Measurements from ENCODE around the gene PRKCA.

PRKCA gene

GRCh38 chr17:66491213-66491612 is 188.8 kb downstream of the PRKCA start:
- Histone ChIP-seq H3K9me3 (replicated peaks; ENCODE audit: low read length) (no peaks in the 10 kb centered on the region), H3K4me2 (ENCODE audit: low read length) (no peak overlapping the region), H3K4me3 (ENCODE audit: low read length) (no peak overlapping the region), H3K4me1 (ENCODE audit: control insufficient read depth, insufficient read depth, low read length) (peaks cover 35% of the 10 kb centered on the region), H3K27me3 (ENCODE audit: control insufficient read depth, insufficient read depth, low read length) (no peaks in the 10 kb centered on the region), H3K36me3 (ENCODE audit: insufficient read depth, low read length) (no peaks in the 10 kb centered on the region), H3K9ac (ENCODE audit: low read depth, low read length) (no peak overlapping the region)

DNA sequence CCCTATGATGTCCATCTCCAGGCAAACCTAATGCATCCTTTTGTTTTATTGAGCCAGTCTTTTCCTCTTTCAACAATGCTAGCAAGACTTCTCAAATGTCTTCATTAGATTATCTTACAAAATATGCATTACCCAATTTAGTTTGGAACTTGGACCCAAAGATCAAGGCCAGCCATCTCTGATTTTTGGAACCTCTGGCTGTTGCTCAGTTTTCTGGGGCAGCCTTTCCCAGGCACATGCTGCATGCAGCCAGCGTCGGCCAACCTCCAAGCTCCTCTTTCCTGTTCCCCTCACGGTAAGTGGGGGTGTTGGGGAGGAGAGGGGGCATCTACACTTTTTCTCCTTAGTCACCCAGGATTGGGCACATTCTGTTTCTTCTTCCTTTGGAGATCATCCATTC is 189.3 kb downstream of the PRKCA start:
- H3K36me3 ChIP-seq (ENCODE audit: insufficient read depth, low read length) = peaks cover under 1% of the 10 kb centered on the region
- no peaks in the 10 kb centered on the region for H3K9me3 ChIP-seq (replicated peaks; ENCODE audit: low read length)
- H3K4me2 ChIP-seq (ENCODE audit: low read length) = no peak overlapping the region
- no peak overlapping the region for H3K9ac ChIP-seq (ENCODE audit: low read depth, low read length)
- H3K4me3 ChIP-seq (ENCODE audit: low read length) = no peak overlapping the region
- H3K4me1 ChIP-seq (ENCODE audit: control insufficient read depth, insufficient read depth, low read length) = peaks cover 35% of the 10 kb centered on the region
- no peaks in the 10 kb centered on the region for H3K27me3 ChIP-seq (ENCODE audit: control insufficient read depth, insufficient read depth, low read length)

DNA sequence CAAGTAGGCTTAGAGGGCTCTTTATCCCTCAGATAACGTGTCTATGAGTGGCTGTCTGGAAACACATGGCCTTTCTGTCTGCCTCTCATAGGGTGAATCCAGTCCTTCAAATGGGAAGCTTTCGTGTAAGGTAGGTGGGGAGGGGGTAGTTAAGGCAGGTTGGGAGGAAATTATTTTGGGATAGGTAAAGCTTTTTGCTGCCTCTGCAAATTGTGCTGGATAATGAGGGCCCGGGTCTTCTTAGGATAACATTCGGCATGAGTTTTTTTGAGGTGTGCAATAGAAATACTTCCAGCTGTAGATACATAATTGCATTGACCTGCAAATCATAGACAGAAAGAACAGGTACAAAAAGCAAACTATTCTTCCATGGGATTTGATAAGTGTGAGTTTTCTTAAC is 189.7 kb downstream of the PRKCA start:
- H3K4me1 ChIP-seq (ENCODE audit: control insufficient read depth, insufficient read depth, low read length) = peaks cover 35% of the 10 kb centered on the region
- H3K9ac ChIP-seq (ENCODE audit: low read depth, low read length) = no peak overlapping the region
- no peak overlapping the region for H3K4me2 ChIP-seq (ENCODE audit: low read length)
- H3K4me3 ChIP-seq (ENCODE audit: low read length) = no peak overlapping the region
- H3K27me3 ChIP-seq (ENCODE audit: control insufficient read depth, insufficient read depth, low read length) = no peaks in the 10 kb centered on the region
- H3K36me3 ChIP-seq (ENCODE audit: insufficient read depth, low read length) = peaks cover 3% of the 10 kb centered on the region
- no peaks in the 10 kb centered on the region for H3K9me3 ChIP-seq (replicated peaks; ENCODE audit: low read length)

DNA sequence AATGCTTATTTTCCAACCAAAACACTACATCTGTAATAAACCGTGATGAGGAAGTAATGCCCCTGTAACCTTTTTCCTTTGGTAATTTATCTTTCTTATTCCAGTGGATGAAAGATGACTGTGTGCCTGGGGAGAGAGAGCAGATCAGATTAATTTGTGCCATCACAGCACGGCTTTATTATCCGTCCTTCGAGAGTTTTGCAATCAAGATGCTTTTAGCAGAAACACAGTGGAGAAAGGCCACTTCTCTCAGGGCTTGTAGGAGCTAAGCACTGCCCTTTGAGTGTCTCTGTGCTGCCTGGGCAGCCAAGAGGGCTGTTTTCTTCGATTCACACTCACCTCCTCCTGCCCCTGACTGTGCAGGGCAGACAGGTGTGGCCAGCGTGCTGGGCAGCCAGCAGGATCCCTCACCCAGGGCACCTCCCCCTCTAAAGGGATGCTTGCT is 190.2 kb downstream of the PRKCA start:
- peak overlapping the region; percentile 29 for H3K9ac ChIP-seq (ENCODE audit: low read depth, low read length)
- no peak overlapping the region for H3K4me3 ChIP-seq (ENCODE audit: low read length)
- no peaks in the 10 kb centered on the region for H3K27me3 ChIP-seq (ENCODE audit: control insufficient read depth, insufficient read depth, low read length)
- H3K4me1 ChIP-seq (ENCODE audit: control insufficient read depth, insufficient read depth, low read length) = peaks cover 35% of the 10 kb centered on the region
- H3K36me3 ChIP-seq (ENCODE audit: insufficient read depth, low read length) = peaks cover 4% of the 10 kb centered on the region
- H3K4me2 ChIP-seq (ENCODE audit: low read length) = peak overlapping the region; percentile 26
- no peaks in the 10 kb centered on the region for H3K9me3 ChIP-seq (replicated peaks; ENCODE audit: low read length)

DNA sequence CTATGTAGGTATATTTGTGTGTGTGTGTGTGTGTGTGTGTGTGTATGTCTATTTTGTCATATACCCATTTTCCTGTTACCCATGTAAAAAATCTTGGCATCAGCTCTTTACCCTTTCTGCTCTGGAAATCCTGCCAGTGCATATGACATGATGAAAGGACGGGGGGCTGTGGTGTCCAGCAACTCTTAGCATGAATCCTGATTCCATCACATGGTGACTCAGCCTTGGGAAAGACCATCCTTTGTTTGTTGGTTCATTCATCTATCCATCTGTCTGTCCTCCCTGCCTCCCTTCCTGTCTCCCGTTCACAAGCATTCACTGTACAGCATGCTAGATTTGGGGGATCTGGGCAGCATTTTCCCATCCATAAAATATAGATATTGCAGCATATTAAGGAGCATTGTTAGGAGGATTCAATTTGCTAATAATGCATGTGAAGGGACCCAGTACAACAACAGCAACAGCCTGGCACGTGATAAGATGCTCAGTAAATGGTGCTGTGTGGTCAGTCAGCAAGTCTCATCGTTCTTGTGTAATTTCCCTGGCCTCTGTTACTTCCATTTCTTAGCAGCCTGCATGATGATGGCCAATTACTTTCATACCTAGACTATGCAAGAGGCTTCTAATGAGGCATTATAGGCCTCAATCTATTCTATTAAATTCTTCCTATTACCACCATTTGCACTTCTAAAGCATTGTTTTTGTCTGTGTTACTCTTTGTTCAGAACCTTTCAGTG is 191.0 kb downstream of the PRKCA start:
- peak overlapping the region; percentile 29 for H3K9ac ChIP-seq (ENCODE audit: low read depth, low read length)
- H3K4me2 ChIP-seq (ENCODE audit: low read length) = peak overlapping the region; percentile 73
- peak overlapping the region; percentile 41 for H3K4me3 ChIP-seq (ENCODE audit: low read length)
- no peaks in the 10 kb centered on the region for H3K27me3 ChIP-seq (ENCODE audit: control insufficient read depth, insufficient read depth, low read length)
- H3K4me1 ChIP-seq (ENCODE audit: control insufficient read depth, insufficient read depth, low read length) = peaks cover 35% of the 10 kb centered on the region
- peaks cover 7% of the 10 kb centered on the region for H3K36me3 ChIP-seq (ENCODE audit: insufficient read depth, low read length)
- no peaks in the 10 kb centered on the region for H3K9me3 ChIP-seq (replicated peaks; ENCODE audit: low read length)

DNA sequence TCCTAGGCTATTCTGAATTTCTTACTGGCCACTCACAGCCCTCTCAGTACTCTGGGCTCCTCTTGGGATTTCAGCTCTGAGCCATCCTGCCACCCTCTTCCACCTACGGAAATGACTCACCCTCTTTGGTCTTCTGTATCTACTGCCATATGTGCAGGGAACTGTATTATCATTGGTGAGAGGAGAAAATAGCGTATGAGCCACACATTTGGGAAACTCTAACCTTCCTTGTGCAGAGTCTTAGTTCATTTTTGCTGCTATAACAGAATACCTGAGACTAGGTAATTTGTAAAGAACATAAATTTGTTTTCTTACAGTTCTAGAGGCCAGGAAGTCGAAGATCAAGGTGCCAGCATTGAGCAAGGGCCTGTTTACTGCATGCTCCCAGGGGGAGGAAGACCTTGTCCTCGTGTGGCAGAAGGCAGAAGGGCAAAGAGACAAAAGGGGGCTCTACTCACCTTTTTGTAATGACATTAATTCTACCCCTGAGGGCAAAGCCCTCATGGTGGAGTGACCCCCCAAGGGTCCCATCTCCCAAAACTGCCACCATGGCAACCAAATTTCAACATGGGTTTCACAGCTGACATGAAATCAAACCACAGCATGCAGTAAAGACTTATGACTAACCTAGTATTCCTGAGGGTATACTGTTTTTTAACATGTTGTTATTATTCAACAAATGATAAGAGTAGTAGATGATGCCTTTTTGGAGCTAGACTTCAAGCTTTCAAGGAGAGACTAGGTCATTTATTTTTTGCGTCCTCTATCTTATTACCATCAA is 191.8 kb downstream of the PRKCA start:
- Histone ChIP-seq H3K36me3 (ENCODE audit: insufficient read depth, low read length) (peaks cover 7% of the 10 kb centered on the region), H3K9ac (ENCODE audit: low read depth, low read length) (peak overlapping the region; percentile 38), H3K27me3 (ENCODE audit: control insufficient read depth, insufficient read depth, low read length) (no peaks in the 10 kb centered on the region), H3K4me1 (ENCODE audit: control insufficient read depth, insufficient read depth, low read length) (peaks cover 35% of the 10 kb centered on the region), H3K9me3 (replicated peaks; ENCODE audit: low read length) (no peaks in the 10 kb centered on the region), H3K4me3 (ENCODE audit: low read length) (peak overlapping the region; percentile 41), H3K4me2 (ENCODE audit: low read length) (peak overlapping the region; percentile 73)

GRCh38 chr17:66495035-66495434 is 192.6 kb downstream of the PRKCA start:
- H3K9me3 ChIP-seq (replicated peaks; ENCODE audit: low read length) = no peaks in the 10 kb centered on the region

DNA sequence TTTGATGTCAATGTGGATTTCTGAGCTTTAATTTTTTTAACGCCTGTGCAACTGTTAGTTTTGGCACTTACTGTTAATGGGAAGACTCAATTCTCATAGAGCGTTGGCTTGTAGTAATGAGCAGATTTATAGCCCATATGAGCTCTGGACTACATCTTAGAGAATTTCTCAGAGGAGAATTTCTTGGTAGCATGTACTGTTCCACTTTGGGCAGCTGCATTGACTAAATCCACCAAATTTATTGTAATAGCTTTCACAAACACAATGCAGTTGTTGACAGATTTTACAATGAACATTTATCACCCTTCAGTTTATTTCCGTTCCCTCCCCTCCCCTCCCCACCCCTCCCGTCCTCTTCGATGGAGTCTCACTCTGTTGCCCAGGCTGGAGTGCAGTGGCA is 193.9 kb downstream of the PRKCA start:
- Histone ChIP-seq H3K27me3 (ENCODE audit: control insufficient read depth, insufficient read depth, low read length) (no peaks in the 10 kb centered on the region), H3K9me3 (replicated peaks; ENCODE audit: low read length) (no peaks in the 10 kb centered on the region), H3K4me2 (ENCODE audit: low read length) (no peak overlapping the region), H3K4me1 (ENCODE audit: control insufficient read depth, insufficient read depth, low read length) (peaks cover 35% of the 10 kb centered on the region), H3K4me3 (ENCODE audit: low read length) (no peak overlapping the region), H3K9ac (ENCODE audit: low read depth, low read length) (no peak overlapping the region), H3K36me3 (ENCODE audit: insufficient read depth, low read length) (peaks cover 7% of the 10 kb centered on the region)

More at GRCh38 chr17:66495035-66495434, 192.6 kb downstream of the PRKCA start:
- no peaks in the 10 kb centered on the region for H3K27me3 ChIP-seq (ENCODE audit: control insufficient read depth, insufficient read depth, low read length)
- H3K36me3 ChIP-seq (ENCODE audit: insufficient read depth, low read length) = peaks cover 7% of the 10 kb centered on the region
- H3K4me2 ChIP-seq (ENCODE audit: low read length) = no peak overlapping the region
- H3K9ac ChIP-seq (ENCODE audit: low read depth, low read length) = no peak overlapping the region
- no peak overlapping the region for H3K4me3 ChIP-seq (ENCODE audit: low read length)
- H3K4me1 ChIP-seq (ENCODE audit: control insufficient read depth, insufficient read depth, low read length) = peaks cover 35% of the 10 kb centered on the region

DNA sequence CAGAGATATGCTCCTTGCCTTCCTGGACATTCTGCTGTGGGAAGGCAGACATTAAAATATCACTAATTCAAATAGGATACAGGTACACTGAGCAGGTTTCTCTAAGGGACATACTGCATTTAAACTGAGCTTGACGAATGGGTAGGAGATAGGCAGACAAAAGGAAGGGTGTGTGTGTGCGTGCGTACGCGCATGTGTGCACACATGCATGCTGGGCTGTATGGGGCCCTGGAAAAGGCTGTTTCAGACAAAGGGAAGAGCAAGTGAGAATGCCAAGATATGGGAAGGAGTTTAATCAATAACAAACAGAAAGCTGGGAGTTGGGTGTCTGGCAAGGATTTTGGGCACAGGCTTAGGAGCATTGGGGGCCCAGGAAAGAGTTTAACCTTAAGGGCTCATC is 196.2 kb downstream of the PRKCA start:
- no peaks in the 10 kb centered on the region for H3K9me3 ChIP-seq (replicated peaks; ENCODE audit: low read length)
- no peaks in the 10 kb centered on the region for H3K27me3 ChIP-seq (ENCODE audit: control insufficient read depth, insufficient read depth, low read length)
- peaks cover 7% of the 10 kb centered on the region for H3K36me3 ChIP-seq (ENCODE audit: insufficient read depth, low read length)
- peaks cover 21% of the 10 kb centered on the region for H3K4me1 ChIP-seq (ENCODE audit: control insufficient read depth, insufficient read depth, low read length)
- no peak overlapping the region for H3K4me2 ChIP-seq (ENCODE audit: low read length)
- no peak overlapping the region for H3K4me3 ChIP-seq (ENCODE audit: low read length)
- H3K9ac ChIP-seq (ENCODE audit: low read depth, low read length) = no peak overlapping the region

- Histone ChIP-seq H3K9me3 (replicated peaks; ENCODE audit: low read length) (no peaks in the 10 kb centered on the region), H3K4me3 (ENCODE audit: low read length) (no peak overlapping the region), H3K4me2 (ENCODE audit: low read length) (no peak overlapping the region), H3K9ac (ENCODE audit: low read depth, low read length) (no peak overlapping the region), H3K27me3 (ENCODE audit: control insufficient read depth, insufficient read depth, low read length) (no peaks in the 10 kb centered on the region), H3K36me3 (ENCODE audit: insufficient read depth, low read length) (no peaks in the 10 kb centered on the region), H3K4me1 (ENCODE audit: control insufficient read depth, insufficient read depth, low read length) (peaks cover 57% of the 10 kb centered on the region)
These were observed 204.2 kb downstream of the PRKCA start for GRCh38 chr17:66506641-66507040.

DNA sequence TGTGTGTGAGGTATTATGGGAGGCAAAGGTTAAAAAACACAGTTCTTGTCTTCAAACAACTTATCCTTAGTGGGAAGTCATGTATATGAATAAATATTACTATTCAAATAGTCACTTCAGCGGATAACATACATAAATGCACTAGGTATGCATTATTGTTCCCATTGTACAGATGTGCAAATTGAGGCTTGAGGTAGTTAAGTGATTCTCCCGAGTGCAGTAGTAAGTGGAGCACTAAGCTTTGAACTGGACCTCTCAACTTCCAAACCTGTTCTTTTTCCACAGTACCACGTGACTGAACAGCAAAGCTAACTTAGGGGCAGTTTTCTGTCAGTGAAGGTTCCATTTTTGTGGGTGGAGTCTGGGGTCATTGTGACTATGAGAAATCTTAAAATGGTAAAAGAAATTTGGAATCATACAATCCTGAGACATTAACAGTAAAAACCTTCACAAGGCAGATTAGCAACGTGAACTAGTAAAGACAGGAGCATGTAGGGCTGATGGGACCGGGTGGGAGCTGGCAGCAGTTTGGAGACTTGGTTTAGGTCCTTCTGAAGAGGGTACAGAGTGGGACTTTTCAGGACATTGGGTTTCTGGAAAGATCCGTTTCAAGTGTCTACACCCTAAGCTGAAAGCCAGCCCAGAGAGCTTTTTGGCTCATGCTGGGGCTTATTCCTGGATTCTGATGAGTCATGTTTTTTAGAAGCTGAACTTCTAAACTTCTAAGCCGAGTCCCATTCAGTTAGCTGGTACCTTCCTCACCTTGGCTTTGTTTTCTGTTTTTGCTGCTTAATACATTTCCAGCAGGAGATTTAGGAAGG is 204.9 kb downstream of the PRKCA start:
- H3K4me1 ChIP-seq (ENCODE audit: control insufficient read depth, insufficient read depth, low read length) = peaks cover 60% of the 10 kb centered on the region
- peak overlapping the region; percentile 40 for H3K4me3 ChIP-seq (ENCODE audit: low read length)
- no peaks in the 10 kb centered on the region for H3K36me3 ChIP-seq (ENCODE audit: insufficient read depth, low read length)
- no peaks in the 10 kb centered on the region for H3K9me3 ChIP-seq (replicated peaks; ENCODE audit: low read length)
- H3K4me2 ChIP-seq (ENCODE audit: low read length) = peak overlapping the region; percentile 67
- H3K27me3 ChIP-seq (ENCODE audit: control insufficient read depth, insufficient read depth, low read length) = no peaks in the 10 kb centered on the region
- H3K9ac ChIP-seq (ENCODE audit: low read depth, low read length) = peak overlapping the region; percentile 27
